Tibial artery (tissue), 4 donors: ENCODE results near the gene C2orf68.

Experiments
- DNase-seq, 2 donors: peaks; one replicate each; pipeline ENCODE4 v3.0.0-alpha.2; 2019
- H3K27ac ChIP-seq, 2 donors: fragments of 200-600 bp; sonication (generic) in 1 of 2; 1 replicate in 1 of 2; 2 replicates in 1 of 2; pipeline ENCODE4 v1.5.1; 2018 to 2019; ENCODE audit warnings: mild to moderate bottlenecking in 1 of 2
- H3K27me3 ChIP-seq, 2 donors: fragments of 200-600 bp; sonication (generic) in 1 of 2; one replicate each; pipeline versions ENCODE4 v1.5.1 to v1.6.0; 2016 to 2019
- H3K36me3 ChIP-seq, 3 donors: fragments of 200-600 bp; sonication (generic) in 2 of 3; one replicate each; pipeline ENCODE4 v1.5.1; 2016 to 2019; ENCODE audit warnings: mild to moderate bottlenecking in 2 of 3
- H3K4me1 ChIP-seq, 4 donors: fragments of 200-600 bp; sonication (generic) in 2 of 4; 1 replicate in 3 of 4; 2 replicates in 1 of 4; pipeline ENCODE4 v1.5.1; 2016 to 2019
- H3K4me3 ChIP-seq, 2 donors: fragments of 200-600 bp; sonication (generic) in 1 of 2; 1 replicate in 1 of 2; 2 replicates in 1 of 2; pipeline ENCODE4 v1.5.1; 2018 to 2019; ENCODE audit warnings: mild to moderate bottlenecking in 2 of 2
- H3K9me3 ChIP-seq, 3 donors: fragments of 200-600 bp; sonication (generic) in 1 of 3; one replicate each; pipeline ENCODE4 v1.5.1; 2016 to 2019
- intact Hi-C: fragments of 100-400 bp; cut with DNase I; formaldehyde crosslinking; loops from one replicate; pipeline ENCODE4 v1.15.0; 2023; ENCODE audit warnings: low total_unique reads
- TF ChIP-seq, protein P1 (sequence below), 2 experiments: fragments of 200-600 bp in 1 of 2; fragments of 450-650 bp in 1 of 2; IDR thresholded peaks; one replicate each; pipeline ENCODE4 v1.5.1; 2017 to 2019; ENCODE audit warnings: antibody characterized with exemption in 2 of 2, mild to moderate bottlenecking in 1 of 2, moderate library complexity in 1 of 2

The C2orf68 gene

DNA sequence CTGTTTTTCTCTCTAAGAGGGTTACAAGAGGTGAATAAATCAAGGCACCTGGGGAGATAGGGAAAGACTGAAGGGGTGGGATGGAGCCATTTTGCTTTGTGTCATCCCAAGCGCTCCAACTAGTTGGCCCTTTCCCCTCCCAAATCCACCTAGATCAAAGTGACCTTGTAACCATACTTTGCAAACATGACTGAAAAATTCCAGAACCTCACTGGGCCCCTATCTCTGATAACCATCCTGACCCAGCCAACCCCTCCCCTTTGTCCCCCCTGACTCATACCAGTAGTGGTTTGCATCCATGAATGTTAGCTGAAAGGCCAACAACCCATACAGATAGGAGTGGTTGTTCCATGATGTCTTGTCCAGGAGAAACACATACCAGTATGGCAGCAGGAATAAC, 53.7 kb downstream of the C2orf68 start:
- no peaks in the 10 kb centered on the region for H3K9me3 ChIP-seq
- no peak overlapping the region for H3K4me3 ChIP-seq
- TF ChIP-seq, protein P1, sequence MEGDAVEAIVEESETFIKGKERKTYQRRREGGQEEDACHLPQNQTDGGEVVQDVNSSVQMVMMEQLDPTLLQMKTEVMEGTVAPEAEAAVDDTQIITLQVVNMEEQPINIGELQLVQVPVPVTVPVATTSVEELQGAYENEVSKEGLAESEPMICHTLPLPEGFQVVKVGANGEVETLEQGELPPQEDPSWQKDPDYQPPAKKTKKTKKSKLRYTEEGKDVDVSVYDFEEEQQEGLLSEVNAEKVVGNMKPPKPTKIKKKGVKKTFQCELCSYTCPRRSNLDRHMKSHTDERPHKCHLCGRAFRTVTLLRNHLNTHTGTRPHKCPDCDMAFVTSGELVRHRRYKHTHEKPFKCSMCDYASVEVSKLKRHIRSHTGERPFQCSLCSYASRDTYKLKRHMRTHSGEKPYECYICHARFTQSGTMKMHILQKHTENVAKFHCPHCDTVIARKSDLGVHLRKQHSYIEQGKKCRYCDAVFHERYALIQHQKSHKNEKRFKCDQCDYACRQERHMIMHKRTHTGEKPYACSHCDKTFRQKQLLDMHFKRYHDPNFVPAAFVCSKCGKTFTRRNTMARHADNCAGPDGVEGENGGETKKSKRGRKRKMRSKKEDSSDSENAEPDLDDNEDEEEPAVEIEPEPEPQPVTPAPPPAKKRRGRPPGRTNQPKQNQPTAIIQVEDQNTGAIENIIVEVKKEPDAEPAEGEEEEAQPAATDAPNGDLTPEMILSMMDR (IDR thresholded peaks at IDR 0.05): no peak
- H3K27ac ChIP-seq: no peak overlapping the region
- intact Hi-C loops: no loop called here
- no peaks in the 10 kb centered on the region for H3K27me3 ChIP-seq
- H3K36me3 ChIP-seq: peaks cover 10 to 53% (median 34%) of the 10 kb centered on the region in 3 donors
- H3K4me1 ChIP-seq: peaks cover 0 to 25% (median 17%) of the 10 kb centered on the region in 4 donors
- DNase-seq: no peak

DNA sequence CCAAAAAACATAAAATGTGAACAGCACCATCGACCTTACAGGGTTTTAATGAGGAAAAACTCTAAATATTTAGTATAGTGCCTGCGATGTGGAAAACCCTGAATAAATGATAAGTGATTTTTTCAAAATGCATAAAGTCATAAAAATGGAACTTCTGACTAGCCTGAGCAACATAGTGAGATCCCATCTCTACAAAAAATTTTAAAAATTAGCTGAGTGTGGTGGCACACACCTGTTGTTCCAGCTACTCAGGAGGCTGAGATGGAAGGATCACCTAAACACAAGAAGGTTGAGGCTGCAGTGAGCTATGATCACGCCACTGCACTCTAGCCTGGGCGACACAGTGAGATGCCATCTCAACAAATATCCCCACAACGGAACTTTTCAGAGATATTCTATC, 54.7 kb downstream of the C2orf68 start:
- Histone ChIP-seq H3K4me1 (peaks cover 0 to 23% (median 17%) of the 10 kb centered on the region in 4 donors), H3K27ac (no peak overlapping the region), H3K4me3 (no peak overlapping the region), H3K36me3 (peaks cover 20 to 64% (median 44%) of the 10 kb centered on the region in 3 donors), H3K9me3 (no peaks in the 10 kb centered on the region), H3K27me3 (no peaks in the 10 kb centered on the region)
- TF ChIP-seq, protein P1 (IDR thresholded peaks at IDR 0.05): no peak
- DNase-seq: no peak
- intact Hi-C loops: no loop called here
